ENCODE measurements around the gene CCDC169. TPM values are rescaled to one million over a fixed set of nuclear protein-coding genes. Genes with fewer than 3 reads are reported as not detected.

Gene CCDC169
- not detected for total RNA-seq

DNA sequence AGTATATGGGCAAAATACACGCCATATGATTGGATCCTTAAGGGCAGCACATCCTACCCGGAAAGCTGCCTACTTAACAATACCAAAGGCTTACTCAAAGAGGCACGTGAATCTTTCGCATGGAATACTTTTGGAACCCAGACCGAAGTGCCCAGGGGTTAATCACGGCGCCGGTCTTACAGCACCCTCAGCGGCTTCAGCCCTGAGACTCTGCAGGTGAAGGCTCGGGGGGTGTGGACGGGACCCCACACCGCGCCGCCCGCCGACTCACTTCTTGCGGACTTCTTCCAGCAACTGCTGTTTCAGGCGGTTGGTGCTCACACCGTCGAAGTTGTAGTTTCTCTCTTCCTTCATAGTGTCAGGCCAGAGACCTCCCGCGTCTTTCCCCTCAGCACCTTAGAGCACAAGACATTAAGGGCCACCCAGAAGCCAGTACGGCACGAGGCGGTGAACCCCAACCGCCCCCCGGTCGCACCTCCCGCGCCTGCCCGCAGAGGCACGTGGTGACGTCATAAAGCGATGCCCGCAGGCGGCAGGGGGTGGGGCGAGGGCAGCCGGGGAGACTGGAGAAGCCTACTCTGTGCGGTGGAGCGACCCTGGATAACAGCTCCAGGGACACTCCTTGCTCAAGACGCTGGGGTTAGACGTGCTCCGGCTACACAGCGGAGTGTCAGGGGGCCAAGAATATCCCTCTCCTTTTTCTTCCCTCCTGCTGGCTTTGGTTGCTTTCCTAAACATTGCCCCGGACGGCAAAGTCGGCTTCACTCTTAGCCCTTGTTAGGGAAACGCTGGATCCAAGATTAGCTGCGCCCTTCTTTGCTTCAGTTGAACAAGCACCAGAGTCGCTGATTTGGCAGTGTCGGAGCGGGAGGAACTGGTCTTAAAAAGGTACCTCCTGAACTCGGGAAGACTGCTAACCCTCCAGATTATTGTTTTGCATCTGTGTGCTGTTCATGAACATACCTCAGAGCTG lies at the start of gene CCDC169:
Gene CCDC169 (minus strand): TSS at position 449 of the 973 bp plus-strand sequence. CDS start 95 bp downstream, at position 354.
- no peak for TF ChIP-seq CTCF (IDR thresholded peaks at IDR 0.05)
- ATAC-seq (ENCODE audit: insufficient number of reproducible peaks, low FRiP score, low read depth) (peak; percentile 45), DNase-seq (ENCODE audit: low spot score) (peak; percentile 23)
- Histone ChIP-seq H3K9me3 (no peaks in the 10 kb centered on the region), H3K4me1 (ENCODE audit: control insufficient read depth in 1 of 2, low read depth in 2 of 2) (peaks cover 6 to 11% of the 10 kb centered on the region in 2 donors), H3K27me3 (replicated peaks; ENCODE audit: insufficient read depth) (no peaks in the 10 kb centered on the region), H3K36me3 (no peaks in the 10 kb centered on the region), H3K4me3 (peak within 1 kb of the TSS; percentile 94), H3K27ac (peak within 1 kb of the TSS in 1 of 2 donors; percentile 62)

GRCh38 chr13:36346222-36347083 lies 48.8 kb upstream of the CCDC169 start, which contains the start of gene SPART:
Gene SPART, minus strand, starts transcription at chr13:36346394. Its CDS starts 10,564 bp downstream, at chr13:36335830.
- peak within 1 kb of the TSS; percentile 78 for H3K4me3 ChIP-seq
- TF ChIP-seq CTCF (IDR thresholded peaks at IDR 0.05) = peak; percentile 93
- H3K27ac ChIP-seq = peak within 1 kb of the TSS; percentile 94 to 98
- no peaks in the 10 kb centered on the region for H3K36me3 ChIP-seq
- H3K4me1 ChIP-seq (ENCODE audit: control insufficient read depth in 1 of 2, low read depth in 2 of 2) = peaks cover 12 to 27% of the 10 kb centered on the region in 2 donors
- no peaks in the 10 kb centered on the region for H3K27me3 ChIP-seq (replicated peaks; ENCODE audit: insufficient read depth)
- peak; percentile 94 for ATAC-seq (ENCODE audit: insufficient number of reproducible peaks, low FRiP score, low read depth)
- H3K9me3 ChIP-seq = no peaks in the 10 kb centered on the region
- DNase-seq (ENCODE audit: low spot score) = peak; percentile 84

- ATAC-seq (ENCODE audit: insufficient number of reproducible peaks, low FRiP score, low read depth) (peak; percentile 60), DNase-seq (ENCODE audit: low spot score) (peak; percentile 40)
- peaks cover 12 to 28% of the 10 kb centered on the region in 2 donors for H3K4me1 ChIP-seq (ENCODE audit: control insufficient read depth in 1 of 2, low read depth in 2 of 2)
- TF ChIP-seq CTCF (IDR thresholded peaks at IDR 0.05) = no peak
- no peaks in the 10 kb centered on the region for H3K27me3 ChIP-seq (replicated peaks; ENCODE audit: insufficient read depth)
- H3K27ac ChIP-seq = peak overlapping the region; percentile 94 to 98
- H3K36me3 ChIP-seq = no peaks in the 10 kb centered on the region
- no peaks in the 10 kb centered on the region for H3K9me3 ChIP-seq
- peak overlapping the region; percentile 78 for H3K4me3 ChIP-seq
Observed at GRCh38 chr13:36345438-36346221, 48.0 kb upstream of the CCDC169 start.

GRCh38 chr13:36344886-36345437 lies 47.3 kb upstream of the CCDC169 start:
- Histone ChIP-seq H3K27me3 (replicated peaks; ENCODE audit: insufficient read depth) (no peaks in the 10 kb centered on the region), H3K4me3 (peak overlapping the region; percentile 78), H3K27ac (peak overlapping the region; percentile 94 to 98), H3K4me1 (ENCODE audit: control insufficient read depth in 1 of 2, low read depth in 2 of 2) (peaks cover 12 to 28% of the 10 kb centered on the region in 2 donors), H3K36me3 (no peaks in the 10 kb centered on the region), H3K9me3 (no peaks in the 10 kb centered on the region)
- TF ChIP-seq CTCF (IDR thresholded peaks at IDR 0.05) = no peak
- no peak for ATAC-seq (ENCODE audit: insufficient number of reproducible peaks, low FRiP score, low read depth)
- no peak for DNase-seq (ENCODE audit: low spot score)
